HG03135 (cell line): Measurements from ENCODE around the gene MRPL43.
"Not testable (repeated sequence)": the region's sequence is repeated elsewhere in the genome, so short reads cannot be mapped to it uniquely, and the experiment has no call there.

ENCODE experiments used
- ATAC-seq: cut with Tn5 transposase; IDR thresholded peaks from one replicate; pipeline ENCODE4 v1.9.1; 2021; ENCODE audit warnings: mild to moderate bottlenecking, moderate library complexity; ENCODE audit not compliant: unreplicated experiment

The MRPL43 gene

DNA sequence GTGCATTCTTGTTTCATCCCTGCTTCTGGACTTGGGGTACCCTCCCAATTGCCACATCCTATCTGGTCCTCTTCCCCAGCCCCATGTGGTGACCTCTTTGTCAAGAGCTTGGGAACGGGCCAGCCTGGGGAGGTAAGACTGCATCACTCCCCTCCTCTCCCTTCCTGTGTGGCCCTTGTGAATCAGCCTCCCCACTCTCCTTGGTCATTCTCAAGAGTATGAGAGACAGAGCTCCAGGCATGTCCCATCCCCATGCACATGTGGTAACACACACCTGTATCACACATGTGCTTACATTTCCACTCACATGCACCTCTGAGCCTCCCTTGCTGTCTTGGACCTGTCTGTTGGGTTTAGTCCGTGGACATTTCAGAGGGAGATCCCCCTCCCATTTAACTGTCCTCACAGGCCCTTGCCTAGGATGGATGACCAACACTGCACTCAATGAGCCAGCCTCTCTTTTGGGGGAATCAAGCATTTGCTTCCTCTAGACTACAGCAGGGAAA, 2.6 kb downstream of the MRPL43 start:
- no peak for ATAC-seq

DNA sequence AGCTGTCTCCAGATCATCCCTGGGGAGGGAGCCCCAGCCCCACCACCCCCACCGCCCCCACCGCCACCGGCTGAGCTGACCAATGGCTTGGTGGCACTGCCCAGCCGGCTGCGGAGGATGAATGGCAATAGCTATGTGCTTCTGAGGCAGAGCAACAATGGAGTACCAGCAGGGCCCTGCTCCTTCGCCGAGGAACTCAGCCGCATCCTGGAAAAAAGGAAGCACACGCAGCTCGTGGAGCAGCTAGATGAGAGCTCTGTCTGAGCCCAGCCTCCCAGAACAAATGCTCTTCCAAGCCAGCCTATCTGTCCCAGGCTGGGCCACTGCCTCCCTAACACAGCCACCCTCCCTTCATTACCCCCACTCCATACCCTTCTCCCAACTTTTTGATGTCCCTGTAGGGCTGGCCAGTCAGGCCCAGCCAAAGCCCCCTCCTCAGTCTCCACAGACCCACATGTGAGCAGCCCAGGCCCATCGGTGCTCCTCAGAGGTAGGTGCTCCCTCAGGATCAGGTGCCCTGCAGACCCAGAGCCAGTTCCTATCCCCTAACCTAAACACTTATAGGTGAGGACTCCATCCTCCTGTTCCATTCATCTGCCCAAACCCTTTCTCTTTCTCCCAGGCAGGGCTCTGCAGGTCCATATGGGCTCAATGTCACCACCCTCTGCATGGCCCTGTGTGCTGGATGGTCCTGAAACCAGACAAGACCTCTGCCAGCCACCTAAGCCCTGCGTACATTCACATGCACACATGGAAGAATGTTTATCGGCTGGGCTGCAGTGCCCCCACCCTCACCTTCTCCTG, 3.2 kb downstream of the MRPL43 start:
- no peak for ATAC-seq

GRCh38 chr10:100982916-100983830, 4.1 kb downstream of the MRPL43 start:
- no peak for ATAC-seq

DNA sequence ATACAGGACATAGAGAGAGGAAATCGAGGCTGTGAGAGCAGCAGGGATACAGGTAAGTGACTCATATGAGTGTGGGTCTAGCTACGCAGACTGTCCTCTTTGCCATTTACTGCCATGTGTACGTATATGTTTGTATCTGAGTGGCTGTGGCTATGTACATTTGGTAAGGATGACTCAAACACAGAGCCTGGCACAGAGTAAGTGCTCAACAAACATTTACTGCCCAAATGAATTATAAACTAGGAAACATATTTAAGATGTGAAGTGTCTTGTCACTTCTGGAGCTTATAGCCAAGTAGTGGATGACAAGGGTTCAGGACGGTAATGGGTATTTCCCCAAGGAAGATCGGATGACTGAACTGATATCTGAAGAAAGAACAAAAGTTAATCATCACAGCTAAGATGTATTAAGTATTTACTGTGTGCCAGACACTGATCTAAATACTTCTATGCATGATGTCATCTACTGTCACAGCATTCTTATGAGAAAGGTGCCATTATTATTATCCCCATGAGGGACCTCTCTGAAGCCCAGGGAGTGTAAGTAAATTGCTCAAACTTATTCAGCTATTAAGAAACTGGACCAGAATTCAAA, 6.0 kb downstream of the MRPL43 start:
- ATAC-seq, result no peak

GRCh38 chr10:100980711-100981110, 6.6 kb downstream of the MRPL43 start:
- no peak for ATAC-seq

GRCh38 chr10:100980311-100980710, 7.0 kb downstream of the MRPL43 start:
- no peak for ATAC-seq

DNA sequence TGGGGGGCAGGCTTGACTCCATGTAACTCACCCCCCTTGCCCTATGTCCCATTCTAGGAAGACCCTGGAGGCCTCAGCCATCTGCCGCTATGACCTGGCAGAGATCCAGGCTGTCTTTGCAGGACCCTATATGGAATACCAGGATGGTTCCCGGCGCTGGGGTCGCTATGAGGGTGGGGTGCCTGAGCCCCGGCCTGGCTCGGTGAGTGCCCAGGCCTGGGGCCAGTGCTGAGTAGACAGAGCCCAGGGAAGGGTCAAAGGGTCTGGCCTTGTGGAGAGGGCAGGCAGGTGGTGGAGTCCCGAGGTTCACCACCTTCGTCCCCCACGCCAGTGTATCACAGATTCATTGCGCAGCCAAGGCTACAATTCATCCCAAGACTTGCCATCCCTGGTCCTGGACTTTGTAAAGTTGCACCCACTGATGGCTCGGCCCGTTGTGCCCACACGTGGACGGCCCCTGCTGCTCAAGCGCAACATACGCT, 7.5 kb downstream of the MRPL43 start:
- ATAC-seq, result no peak

DNA sequence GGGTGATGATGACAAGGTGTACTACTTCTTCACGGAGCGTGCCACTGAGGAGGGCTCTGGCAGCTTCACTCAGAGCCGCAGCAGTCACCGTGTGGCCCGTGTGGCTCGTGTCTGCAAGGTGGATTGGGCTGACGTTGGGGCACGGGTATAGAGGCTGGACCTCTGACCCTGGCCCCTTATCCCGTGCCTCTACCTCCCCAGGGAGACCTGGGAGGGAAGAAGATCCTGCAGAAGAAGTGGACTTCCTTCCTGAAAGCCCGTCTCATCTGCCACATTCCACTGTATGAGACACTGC, 8.4 kb downstream of the MRPL43 start:
- ATAC-seq, result no peak

DNA sequence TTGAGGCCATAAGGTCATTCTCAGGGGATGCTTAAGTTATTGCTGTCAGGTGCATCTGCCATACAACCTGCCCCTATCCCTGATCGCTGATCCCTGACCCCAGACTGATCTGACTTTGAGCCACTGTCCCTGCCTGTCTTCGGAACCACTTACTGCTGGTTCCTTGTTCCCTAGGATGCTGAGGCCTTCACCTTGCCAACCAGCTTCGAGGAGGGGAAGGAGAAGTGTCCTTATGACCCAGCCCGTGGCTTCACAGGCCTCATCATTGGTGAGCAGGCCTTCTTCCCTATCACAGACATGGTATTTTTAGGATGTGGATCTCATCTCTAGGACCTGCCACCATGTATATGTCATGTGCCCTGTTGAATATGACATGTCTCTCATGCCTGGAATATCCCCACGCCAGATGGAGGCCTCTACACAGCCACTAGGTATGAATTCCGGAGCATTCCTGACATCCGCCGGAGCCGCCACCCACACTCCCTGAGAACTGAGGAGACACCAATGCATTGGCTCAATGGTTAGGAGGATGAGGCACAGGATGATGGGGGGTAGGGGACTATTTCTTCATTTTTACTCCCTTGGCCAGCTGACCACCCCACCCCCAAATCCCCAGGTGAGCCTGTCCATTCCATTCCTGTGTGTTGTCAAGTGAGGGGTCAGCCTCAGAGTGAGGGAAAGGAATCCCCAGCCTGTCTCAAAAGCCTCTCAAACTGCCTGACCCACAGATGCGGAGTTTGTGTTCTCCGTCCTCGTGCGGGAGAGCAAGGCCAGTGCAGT, 9.0 kb downstream of the MRPL43 start:
- ATAC-seq, result no peak

DNA sequence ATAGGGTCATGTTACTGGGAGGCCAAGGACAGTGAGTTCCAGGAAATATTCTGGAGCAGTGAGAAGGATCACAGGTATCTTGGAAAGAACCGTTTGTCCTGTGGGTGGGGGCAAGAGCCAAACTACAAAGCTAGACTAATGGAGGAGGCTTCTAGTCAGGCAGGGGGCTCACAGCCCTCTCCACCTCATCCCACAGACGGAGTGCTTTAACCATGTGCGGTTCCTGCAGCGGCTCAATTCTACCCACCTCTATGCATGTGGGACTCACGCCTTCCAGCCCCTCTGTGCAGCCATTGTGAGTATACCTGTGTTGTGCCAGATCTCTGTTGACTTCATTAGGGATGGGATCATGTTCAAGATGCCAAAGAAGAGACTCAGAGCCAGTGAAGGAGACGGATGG, 9.9 kb downstream of the MRPL43 start:
- no peak for ATAC-seq

- ATAC-seq, result no peak
Observed at GRCh38 chr10:100976906-100977305, 10.4 kb downstream of the MRPL43 start.

DNA sequence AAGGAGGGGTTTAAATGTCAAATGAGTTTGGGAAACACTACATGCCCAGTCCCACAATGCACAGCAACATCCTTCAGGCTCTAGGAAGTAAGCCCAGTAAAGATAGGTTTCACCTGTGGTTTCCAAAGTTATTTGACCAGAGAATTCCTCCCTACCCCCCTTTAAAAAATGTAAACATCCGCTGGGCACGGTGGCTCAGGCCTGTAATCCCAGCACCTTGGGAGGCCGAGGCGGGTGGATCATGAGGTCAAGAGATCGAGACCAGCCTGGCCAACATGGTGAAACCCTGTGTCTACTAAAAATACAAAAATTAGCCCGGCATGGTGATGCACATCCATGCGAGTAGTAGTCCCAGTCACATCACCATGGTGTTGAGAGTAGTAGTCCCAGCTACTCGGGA, 11.9 kb downstream of the MRPL43 start:
- not testable (repeated sequence) for ATAC-seq

DNA sequence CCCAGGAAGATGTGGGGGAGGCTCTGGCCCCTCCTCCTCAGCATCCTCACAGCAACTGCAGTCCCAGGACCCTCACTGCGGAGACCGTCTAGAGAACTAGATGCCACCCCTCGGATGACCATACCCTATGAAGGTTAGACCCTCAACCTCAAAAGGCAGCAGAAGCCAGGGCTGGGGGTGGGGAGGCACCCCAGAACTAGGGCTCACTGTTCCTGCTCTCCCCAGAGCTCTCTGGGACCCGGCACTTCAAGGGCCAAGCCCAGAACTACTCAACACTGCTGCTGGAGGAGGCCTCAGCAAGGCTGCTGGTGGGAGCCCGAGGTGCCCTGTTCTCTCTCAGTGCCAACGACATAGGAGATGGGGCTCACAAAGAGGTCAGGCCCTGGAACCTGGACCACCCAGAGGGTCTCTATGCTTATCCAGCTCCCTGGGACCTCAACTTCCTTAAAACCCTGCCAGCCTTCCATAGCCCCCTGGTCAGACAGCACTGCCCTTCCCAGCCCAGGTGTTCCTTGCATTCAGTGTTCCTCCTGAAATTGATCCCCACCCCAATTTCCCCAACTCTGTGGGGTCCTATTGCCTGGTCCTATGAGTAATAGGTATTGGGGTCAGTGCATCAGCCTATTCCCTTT, 14.3 kb downstream of the MRPL43 start:
- no peak for ATAC-seq

DNA sequence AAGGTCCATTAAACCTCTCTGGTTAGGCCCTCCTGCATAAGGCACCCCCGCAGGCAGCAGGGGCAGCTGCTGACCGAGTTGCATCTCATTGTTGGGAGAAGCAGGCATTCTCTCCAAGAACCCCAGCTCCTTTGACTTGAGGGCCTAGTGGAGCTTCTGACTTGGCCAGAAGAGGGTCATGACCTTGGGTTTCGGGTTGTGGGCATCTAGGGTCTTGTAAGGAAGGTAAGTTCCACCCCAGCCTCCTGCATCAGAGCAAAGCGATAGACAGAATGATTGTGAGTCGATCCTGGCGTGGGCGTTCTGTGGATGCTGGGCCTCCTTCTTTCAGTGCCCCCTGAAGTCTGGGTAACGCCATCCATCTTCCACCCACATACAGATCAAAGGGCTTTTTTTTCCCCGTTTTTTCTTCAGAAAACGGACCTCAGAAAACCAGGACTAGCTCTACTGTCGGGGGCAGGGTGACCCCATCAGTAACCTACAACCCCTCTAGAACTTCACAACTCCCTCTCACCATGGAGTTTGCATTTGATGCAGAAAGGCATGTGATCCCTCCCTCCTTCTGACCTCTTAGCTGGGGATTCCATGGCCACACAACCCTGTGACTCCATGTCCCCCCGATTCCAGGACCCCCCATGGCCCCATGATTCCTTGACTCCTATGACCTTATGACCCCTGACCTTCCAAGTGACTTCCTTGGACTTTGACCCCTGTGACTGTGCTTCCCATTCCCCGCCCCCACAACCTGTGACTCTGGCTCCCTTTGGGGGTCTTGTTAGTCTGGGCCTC, 15.0 kb downstream of the MRPL43 start:
- ATAC-seq, result no peak

DNA sequence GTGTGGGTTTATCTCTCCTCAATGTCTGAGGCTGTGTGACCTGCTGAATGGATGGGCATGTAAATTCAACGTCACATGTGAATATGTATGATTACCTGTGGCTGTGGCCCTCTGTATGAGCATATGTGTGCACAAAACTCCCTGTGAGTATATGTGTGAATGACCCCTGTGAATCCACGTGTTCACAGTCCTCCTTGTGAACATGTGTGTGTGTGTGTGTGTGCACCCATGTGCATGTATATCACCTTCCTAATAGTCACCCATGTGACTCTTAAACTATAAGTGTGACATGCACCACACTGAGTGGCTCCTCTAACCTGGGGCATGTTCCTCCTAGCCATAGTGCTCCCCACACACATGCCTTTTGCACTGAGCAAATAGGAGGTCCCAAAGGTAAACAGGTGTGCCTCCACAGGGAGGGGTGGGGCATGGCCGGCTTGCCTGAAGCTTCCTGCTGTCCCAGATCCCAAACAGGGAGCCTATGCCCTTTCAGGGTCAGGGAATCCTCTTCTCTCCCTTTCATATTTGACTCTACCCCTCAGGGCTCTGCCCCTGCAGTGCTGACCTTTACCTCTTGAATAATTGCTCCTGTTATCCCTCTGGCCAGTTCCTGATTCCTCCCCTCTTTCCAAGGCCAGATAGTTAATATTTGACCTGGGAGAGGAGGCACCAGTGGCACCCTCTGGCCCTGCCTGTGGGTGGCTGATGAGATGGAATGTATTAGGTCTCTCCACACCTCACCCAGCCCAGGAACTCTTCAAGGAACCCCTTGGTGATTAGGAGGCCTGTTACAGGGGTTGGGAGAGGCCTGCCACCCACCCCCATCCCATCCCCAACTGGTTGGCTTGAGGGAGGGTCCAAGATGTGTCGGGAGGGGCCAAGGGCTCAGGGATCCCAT, 16.1 kb downstream of the MRPL43 start:
- ATAC-seq, result no peak

GRCh38 chr10:100970076-100970913, 17.0 kb downstream of the MRPL43 start:
- ATAC-seq, result no peak
